GM12878 (cell line): ENCODE results near the gene TSHZ2. TPM values are rescaled to one million over a fixed set of nuclear protein-coding genes. Genes with fewer than 3 reads are reported as not detected.

Source experiments
- ATAC-seq: fragments of 200-7000 bp; cut with Tn5 transposase; 3 replicates; pipeline ENCODE4 v1.9.1; 2020; ENCODE audit warnings: mild to moderate bottlenecking, moderate library complexity
- BruUV-seq: library from RNA; stranded (reverse); fragments of 400-500 nt; replicated peaks from 2 replicates; lab custom pipeline; 2021; lab: Mats Ljungman, UMichigan
- CTCF ChIA-PET: fragments of 300-600 bp; sonication (Branson Sonifier 250); formaldehyde crosslinking; extraction: SDS; loops from one replicate; lab custom pipeline; 2021; ENCODE audit warnings: inconsistent platforms; lab: Yijun Ruan, JAX
- POLR2A ChIA-PET: fragments of 350-600 bp; formaldehyde crosslinking; extraction: SDS; loops from one replicate; lab custom pipeline; 2021; ENCODE audit warnings: inconsistent platforms; lab: Charles Lee
- RAD21 ChIA-PET: fragments of 300-600 bp; sonication (Branson Sonifier 250); formaldehyde crosslinking; loops from one replicate; lab custom pipeline; 2023; ENCODE audit warnings: antibody characterized with exemption; ENCODE audit not compliant: unreplicated experiment; lab: Charles Lee
- SMC1A ChIA-PET: fragments of 300-600 bp; sonication (Branson Sonifier 250); formaldehyde crosslinking; loops from one replicate; lab custom pipeline; 2023; ENCODE audit not compliant: unreplicated experiment, uncharacterized antibody; lab: Charles Lee
- DNase-seq: peaks from one replicate; pipeline ENCODE4 v3.0.0-alpha.2; 2011; ENCODE audit warnings: low read depth, low spot score
- FAIRE-seq: peaks from 3 replicates; lab custom pipeline; 2011; peaks lifted over from hg19 to GRCh38; lab: Jason Lieb, UNC
- H2AFZ ChIP-seq: 2 replicates; pipeline ENCODE4 v1.6.0; 2011; ENCODE audit warnings: low read depth, low read length, control low read depth; ENCODE audit not compliant: control insufficient read depth
- H3K27ac ChIP-seq: 2 replicates; pipeline ENCODE4 v1.5.1; 2011; ENCODE audit warnings: control low read depth; ENCODE audit not compliant: control insufficient read depth, insufficient read depth
- H3K27me3 ChIP-seq, 2 experiments: replicated peaks in 1 of 2; 2 replicates each; pipeline versions ENCODE4 v1.6.0 to v1.6.1; 2011; ENCODE audit warnings: low read length in 1 of 2; ENCODE audit not compliant: control insufficient read depth in 2 of 2, insufficient read depth in 2 of 2
- H3K36me3 ChIP-seq, 2 experiments: 2 replicates each; pipeline ENCODE4 v1.5.1; 2011; ENCODE audit warnings: low read length in 1 of 2; ENCODE audit not compliant: control insufficient read depth in 2 of 2, insufficient read depth in 2 of 2
- H3K4me1 ChIP-seq: 2 replicates; pipeline ENCODE4 v1.6.1; 2011; ENCODE audit warnings: mild to moderate bottlenecking, low read length, moderate library complexity, mixed read lengths; ENCODE audit not compliant: control insufficient read depth, insufficient read depth
- H3K4me2 ChIP-seq: 2 replicates; pipeline ENCODE4 v1.6.0; 2011; ENCODE audit warnings: control low read depth; ENCODE audit not compliant: control insufficient read depth, insufficient read depth
- H3K4me3 ChIP-seq: fragments of 200-600 bp; sonication (generic); 2 replicates; pipeline ENCODE4 v1.5.1; 2016
- H3K79me2 ChIP-seq: 2 replicates; pipeline ENCODE4 v1.6.0; 2011; ENCODE audit warnings: low read length; ENCODE audit not compliant: control insufficient read depth, insufficient read depth
- H3K9ac ChIP-seq: 2 replicates; pipeline ENCODE4 v1.8.0; 2011; ENCODE audit warnings: low read length, control low read depth, mixed read lengths; ENCODE audit not compliant: control insufficient read depth, insufficient read depth
- H3K9me3 ChIP-seq: replicated peaks from 3 replicates; pipeline ENCODE4 v1.5.1; 2011; ENCODE audit warnings: mild to moderate bottlenecking, low read length; ENCODE audit not compliant: control insufficient read depth, insufficient read depth
- H4K20me1 ChIP-seq: 2 replicates; pipeline ENCODE4 v1.6.0; 2011; ENCODE audit not compliant: control insufficient read depth, insufficient read depth
- EP300 ChIP-seq, 2 experiments: fragments of 150-350 bp in 1 of 2; IDR thresholded peaks; 2 replicates each; pipeline ENCODE4 v1.6.1; 2011 to 2012; ENCODE audit warnings: low read depth in 2 of 2, low read length in 2 of 2, borderline replicate concordance in 1 of 2, improper control_type of control experiment in 1 of 2, inconsistent platforms in 1 of 2; ENCODE audit not compliant: control insufficient read depth in 1 of 2
- MTA2 ChIP-seq: fragments of 450-650 bp; IDR thresholded peaks from 2 replicates; pipeline ENCODE4 v1.6.1; 2016; ENCODE audit warnings: low read depth, mild to moderate bottlenecking, moderate library complexity
- NFXL1 ChIP-seq: fragments of 450-650 bp; IDR thresholded peaks from 2 replicates; pipeline ENCODE4 v1.6.1; 2017; ENCODE audit warnings: antibody characterized with exemption, mild to moderate bottlenecking, borderline replicate concordance
- STAT3 ChIP-seq: IDR thresholded peaks from 2 replicates; pipeline ENCODE4 v1.6.1; 2011; ENCODE audit warnings: low read depth, low read length, improper control_type of control experiment
- WGBS: methylation state at CpG from one replicate; pipeline ENCODE4 v1.1.6; 2016; ENCODE audit warnings: low lambda C conversion rate; ENCODE audit not compliant: insufficient replicate concordance, insufficient coverage; ENCODE audit errors: missing lambda C conversion rate; 5-methylcytosine and 5-hydroxymethylcytosine counted together
- in situ Hi-C: fragments of 300-500 bp; cut with MboI; formaldehyde crosslinking; loops from 9 replicates; pipeline ENCODE4 v1.14.3; 2018; ENCODE audit warnings: mixed read lengths
- intact Hi-C: fragments of 100-400 bp; cut with micrococcal nuclease; formaldehyde crosslinking; loops from one replicate; pipeline ENCODE4 v1.14.2; 2022; ENCODE audit not compliant: unreplicated experiment
- polyA plus RNA-seq, 11 experiments: library from polyadenylated mRNA; depleted of rRNA in 4 of 11; unstranded in 6 of 11; stranded (reverse) in 5 of 11; fragments of >200 nt; fragmentation: Nextera tagmentation in 4 of 11; fragmentation: Illumina TruSeq in 1 of 11; extraction: Ambion mirVana in 4 of 11; extraction: Trizol in 1 of 11; gene quantifications; 1 replicate in 1 of 11; 2 replicates in 10 of 11; pipeline versions ENCODE4 v1.2.1 to v1.2.3, GENCODE V29; 2011 to 2016; ENCODE audit warnings: inconsistent platforms in 2 of 11, missing spikeins in 2 of 11, low read depth in 1 of 11
- total RNA-seq, 4 experiments: library from RNA; depleted of rRNA in 3 of 4; stranded (reverse); fragments of >200 nt in 3 of 4; fragmentation: Illumina TruSeq in 1 of 4; extraction: Trizol in 1 of 4; gene quantifications; 2 replicates each; pipeline versions ENCODE4 v1.2.1 to v1.2.3, GENCODE V29; 2013 to 2021
- TF ChIP-seq, protein P1 (sequence below): fragments of 450-650 bp; IDR thresholded peaks from 2 replicates; pipeline ENCODE4 v1.6.1; 2017; ENCODE audit warnings: borderline replicate concordance
- TF ChIP-seq, protein P2 (sequence below): fragments of 450-650 bp; conservative IDR thresholded peaks from 2 replicates; pipeline ENCODE4 v1.6.1; 2017; ENCODE audit warnings: mild to moderate bottlenecking, moderate library complexity

Gene TSHZ2
- total and polyA plus RNA-seq, 10 of the 15 experiments (the other 5 are each of a cell fraction or from before 2014, with no cell fraction given), result 0.01 to 0.86 (median 0.13) TPM; not detected in 2

DNA sequence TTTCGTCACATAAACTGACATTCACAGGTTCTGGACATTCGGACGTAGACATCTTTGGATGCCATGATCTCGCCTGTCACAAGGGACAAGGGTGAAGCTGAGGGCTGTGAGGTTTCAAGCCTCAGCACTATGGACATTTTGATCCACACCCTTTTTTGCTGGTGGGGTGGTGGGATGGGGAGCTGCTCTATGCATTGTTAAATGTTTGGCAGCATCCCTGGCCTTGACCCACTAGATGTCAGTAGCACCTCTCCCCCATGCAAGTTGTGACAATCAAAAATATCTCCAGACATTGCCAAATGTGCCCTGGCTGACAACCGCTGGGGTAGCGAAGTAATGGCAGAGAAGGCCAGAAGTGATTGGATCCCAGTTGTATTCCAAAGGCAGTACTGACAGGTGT, 229.4 kb downstream of the TSHZ2 start:
- WGBS, result 61% methylated on average over 6 of the region's 6 CpGs
- intact Hi-C loops (no loop called here), in situ Hi-C loops (no loop called here)
- FAIRE-seq (no peak), ATAC-seq (no peak), DNase-seq (no peak)
- H3K9ac ChIP-seq, result no peak overlapping the region
- no peak overlapping the region for H3K4me2 ChIP-seq
- TF ChIP-seq, protein P1, sequence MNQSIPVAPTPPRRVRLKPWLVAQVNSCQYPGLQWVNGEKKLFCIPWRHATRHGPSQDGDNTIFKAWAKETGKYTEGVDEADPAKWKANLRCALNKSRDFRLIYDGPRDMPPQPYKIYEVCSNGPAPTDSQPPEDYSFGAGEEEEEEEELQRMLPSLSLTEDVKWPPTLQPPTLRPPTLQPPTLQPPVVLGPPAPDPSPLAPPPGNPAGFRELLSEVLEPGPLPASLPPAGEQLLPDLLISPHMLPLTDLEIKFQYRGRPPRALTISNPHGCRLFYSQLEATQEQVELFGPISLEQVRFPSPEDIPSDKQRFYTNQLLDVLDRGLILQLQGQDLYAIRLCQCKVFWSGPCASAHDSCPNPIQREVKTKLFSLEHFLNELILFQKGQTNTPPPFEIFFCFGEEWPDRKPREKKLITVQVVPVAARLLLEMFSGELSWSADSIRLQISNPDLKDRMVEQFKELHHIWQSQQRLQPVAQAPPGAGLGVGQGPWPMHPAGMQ, result no peak
- TF ChIP-seq, protein P2, sequence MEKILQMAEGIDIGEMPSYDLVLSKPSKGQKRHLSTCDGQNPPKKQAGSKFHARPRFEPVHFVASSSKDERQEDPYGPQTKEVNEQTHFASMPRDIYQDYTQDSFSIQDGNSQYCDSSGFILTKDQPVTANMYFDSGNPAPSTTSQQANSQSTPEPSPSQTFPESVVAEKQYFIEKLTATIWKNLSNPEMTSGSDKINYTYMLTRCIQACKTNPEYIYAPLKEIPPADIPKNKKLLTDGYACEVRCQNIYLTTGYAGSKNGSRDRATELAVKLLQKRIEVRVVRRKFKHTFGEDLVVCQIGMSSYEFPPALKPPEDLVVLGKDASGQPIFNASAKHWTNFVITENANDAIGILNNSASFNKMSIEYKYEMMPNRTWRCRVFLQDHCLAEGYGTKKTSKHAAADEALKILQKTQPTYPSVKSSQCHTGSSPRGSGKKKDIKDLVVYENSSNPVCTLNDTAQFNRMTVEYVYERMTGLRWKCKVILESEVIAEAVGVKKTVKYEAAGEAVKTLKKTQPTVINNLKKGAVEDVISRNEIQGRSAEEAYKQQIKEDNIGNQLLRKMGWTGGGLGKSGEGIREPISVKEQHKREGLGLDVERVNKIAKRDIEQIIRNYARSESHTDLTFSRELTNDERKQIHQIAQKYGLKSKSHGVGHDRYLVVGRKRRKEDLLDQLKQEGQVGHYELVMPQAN, result no peak
- TF ChIP-seq MTA2, result no peak
- no peak for TF ChIP-seq EP300 (IDR thresholded peaks at IDR 0.05; ENCODE audit: borderline replicate concordance in 1 of 2, control insufficient read depth in 1 of 2, low read depth in 2 of 2, low read length in 2 of 2)
- TF ChIP-seq STAT3, result no peak
- no peak for TF ChIP-seq NFXL1
- ChIA-PET SMC1A (no interaction called here), POLR2A (interaction anchor here (0.6 kb wide), 1 partner anchor 27 kb away, joined by 7 read pairs; no protein-coding TSS in a partner anchor), CTCF (interaction anchor here (0.8 to 1.5 kb wide), 3 partner anchors 14 to 348 kb away, joined by 3 to 5 read pairs (median 4); no protein-coding TSS in a partner anchor), RAD21 (no interaction called here)
- H3K79me2 ChIP-seq, result no peaks in the 10 kb centered on the region
- no peaks in the 10 kb centered on the region for H4K20me1 ChIP-seq
- H3K4me1 ChIP-seq, result no peaks in the 10 kb centered on the region
- no peaks in the 10 kb centered on the region for H3K36me3 ChIP-seq
- no TSS peak for BruUV-seq
- no peak overlapping the region for H2AFZ ChIP-seq
- no peak overlapping the region for H3K27ac ChIP-seq
- H3K4me3 ChIP-seq, result no peak overlapping the region
- no peaks in the 10 kb centered on the region for H3K9me3 ChIP-seq
- H3K27me3 ChIP-seq, result no peaks in the 10 kb centered on the region; a peak in 1 of 4 replicates
